Posterior cingulate gyrus (tissue), 11 donors: ENCODE measurements around the gene BICD1.
"Not testable (repeated sequence)": the region's sequence is repeated elsewhere in the genome, so short reads cannot be mapped to it uniquely, and the experiment has no call there.

Experiments used
- DNase-seq, 10 donors: peaks; one replicate each; pipeline versions ENCODE4 v3.0.0 to v3.0.0-alpha.2; 2020 to 2021; ENCODE audit warnings: mixed read lengths in 3 of 10
- intact Hi-C: fragments of 100-400 bp; cut with DNase I; formaldehyde crosslinking; loops from one replicate; pipeline ENCODE4 v1.15.1; 2023

Gene BICD1

GRCh38 chr12:32181498-32182175, 75.0 kb downstream of the BICD1 start:
- intact Hi-C loops: no loop called here
- no peak for DNase-seq

- intact Hi-C loops: no loop called here
These were observed 77.0 kb downstream of the BICD1 start for GRCh38 chr12:32183650-32184049.

DNA sequence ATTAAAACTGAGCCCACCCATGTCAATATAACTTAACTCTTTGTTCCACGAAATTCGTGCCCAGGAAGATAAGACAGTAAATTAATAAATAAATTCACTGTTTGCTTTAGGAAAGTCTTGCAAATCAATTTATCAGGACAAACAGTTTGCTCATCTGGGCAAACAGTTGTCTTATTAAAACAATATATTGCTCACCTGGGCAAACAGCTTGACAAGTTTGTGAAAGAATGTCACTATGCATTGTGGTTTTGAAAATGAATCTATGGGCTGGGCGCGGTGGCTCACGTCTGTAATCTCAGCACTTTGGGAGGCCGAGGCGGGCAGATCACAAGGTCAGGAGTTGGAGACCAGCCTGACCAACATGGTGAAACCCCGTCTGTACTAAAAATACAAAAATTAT, 80.5 kb downstream of the BICD1 start:
- DNase-seq, intact Hi-C loops: not testable (repeated sequence)

More at GRCh38 chr12:32183650-32184049, 77.0 kb downstream of the BICD1 start:
- DNase-seq: no peak

GRCh38 chr12:32191445-32191844, 84.8 kb downstream of the BICD1 start:
- intact Hi-C loops: no loop called here

DNA sequence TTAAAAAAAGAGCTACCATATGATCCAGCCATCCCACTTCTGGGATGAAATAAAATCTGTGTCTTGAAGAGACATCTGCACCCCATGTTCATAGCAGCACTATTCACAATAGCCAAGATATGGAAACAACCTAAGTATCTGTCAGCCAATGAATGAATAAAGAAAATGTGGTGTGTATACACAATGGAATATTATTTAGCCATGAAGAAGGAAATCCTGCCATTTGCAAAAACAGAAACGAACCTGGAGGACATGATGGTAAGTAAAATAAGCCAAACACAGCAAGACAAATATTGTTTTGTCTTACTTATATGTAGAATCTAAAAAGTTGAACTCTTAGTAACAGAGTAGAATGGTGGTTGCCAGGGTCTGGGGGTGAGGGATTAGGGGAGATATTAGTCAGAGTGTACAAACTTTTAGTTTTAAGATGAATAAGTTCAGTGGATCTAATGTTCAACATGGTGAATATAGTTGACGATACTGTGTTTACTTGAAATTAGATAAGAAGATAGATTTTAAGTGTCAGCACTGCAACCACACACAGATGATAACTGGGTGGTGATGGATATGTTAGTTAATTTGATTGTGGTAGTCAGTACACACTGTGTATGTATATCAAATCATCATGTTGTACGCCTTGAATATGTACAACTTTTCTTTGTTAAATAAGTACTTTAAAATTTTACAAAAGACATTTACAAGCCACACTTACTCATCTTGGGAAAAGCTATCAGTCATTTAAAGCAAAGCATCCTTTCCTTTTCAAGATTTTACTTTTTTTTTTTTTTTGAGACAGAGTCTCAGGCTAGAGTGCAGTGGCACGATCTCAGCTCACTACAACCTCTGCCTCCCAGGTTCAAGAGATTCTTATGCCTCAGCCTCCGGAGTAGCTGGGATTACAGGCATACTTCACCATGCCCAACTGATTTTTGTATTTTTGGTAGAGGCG, 89.9 kb downstream of the BICD1 start:
- intact Hi-C loops: no loop called here
- DNase-seq: no peak

More at GRCh38 chr12:32191445-32191844, 84.8 kb downstream of the BICD1 start:
- DNase-seq: no peak

GRCh38 chr12:32197421-32197820, 90.8 kb downstream of the BICD1 start:
- intact Hi-C loops: no loop called here
- DNase-seq: no peak

DNA sequence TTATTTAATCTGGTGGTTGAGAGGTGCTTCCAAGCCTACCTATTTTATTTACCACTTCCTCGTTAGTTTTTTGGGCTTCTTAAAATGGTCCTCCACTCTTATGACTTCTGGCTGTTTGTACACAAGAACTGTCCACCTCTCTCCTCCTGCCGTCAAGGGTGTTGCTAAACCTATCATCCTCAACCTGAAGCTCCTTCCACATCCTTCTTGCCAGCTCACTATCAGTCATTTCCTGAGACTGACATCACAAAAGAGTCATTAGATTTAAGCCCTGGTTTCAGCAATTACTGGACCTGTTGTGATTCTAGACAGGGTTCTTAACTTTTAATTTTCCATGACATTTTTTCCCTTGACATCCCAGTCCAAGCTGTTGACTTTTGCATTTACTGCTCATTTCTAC, 91.9 kb downstream of the BICD1 start:
- intact Hi-C loops: no loop called here
- DNase-seq: no peak

- DNase-seq: no peak
- intact Hi-C loops: no loop called here
These were observed 94.4 kb downstream of the BICD1 start for GRCh38 chr12:32201096-32201495.

- intact Hi-C loops: no loop called here
- DNase-seq: peak in 7 of 10 donors; percentile 24 to 87 (median 42)
These were observed 95.3 kb downstream of the BICD1 start for GRCh38 chr12:32201976-32202375.

DNA sequence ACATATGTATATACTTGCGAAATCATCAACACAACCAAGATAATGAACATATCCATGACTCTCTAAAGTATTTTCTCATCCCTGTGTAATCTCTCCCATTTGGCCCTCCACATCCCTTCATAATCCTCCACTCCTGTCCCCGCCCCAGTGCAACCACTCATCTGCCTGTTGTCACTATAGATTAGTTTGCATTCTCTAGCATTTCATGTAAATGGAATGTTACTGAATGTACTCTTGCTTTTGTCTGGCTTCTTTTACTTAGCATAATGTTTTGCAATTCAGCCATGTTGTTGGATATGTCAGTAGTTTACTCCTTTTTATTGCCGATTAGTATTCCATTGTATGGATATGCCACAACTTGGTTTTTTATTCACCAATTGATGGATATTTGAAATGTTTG, 99.1 kb downstream of the BICD1 start:
- intact Hi-C loops: no loop called here
- DNase-seq: no peak

- DNase-seq: no peak
- intact Hi-C loops: no loop called here
These were observed 101.7 kb downstream of the BICD1 start for GRCh38 chr12:32208355-32208754.

DNA sequence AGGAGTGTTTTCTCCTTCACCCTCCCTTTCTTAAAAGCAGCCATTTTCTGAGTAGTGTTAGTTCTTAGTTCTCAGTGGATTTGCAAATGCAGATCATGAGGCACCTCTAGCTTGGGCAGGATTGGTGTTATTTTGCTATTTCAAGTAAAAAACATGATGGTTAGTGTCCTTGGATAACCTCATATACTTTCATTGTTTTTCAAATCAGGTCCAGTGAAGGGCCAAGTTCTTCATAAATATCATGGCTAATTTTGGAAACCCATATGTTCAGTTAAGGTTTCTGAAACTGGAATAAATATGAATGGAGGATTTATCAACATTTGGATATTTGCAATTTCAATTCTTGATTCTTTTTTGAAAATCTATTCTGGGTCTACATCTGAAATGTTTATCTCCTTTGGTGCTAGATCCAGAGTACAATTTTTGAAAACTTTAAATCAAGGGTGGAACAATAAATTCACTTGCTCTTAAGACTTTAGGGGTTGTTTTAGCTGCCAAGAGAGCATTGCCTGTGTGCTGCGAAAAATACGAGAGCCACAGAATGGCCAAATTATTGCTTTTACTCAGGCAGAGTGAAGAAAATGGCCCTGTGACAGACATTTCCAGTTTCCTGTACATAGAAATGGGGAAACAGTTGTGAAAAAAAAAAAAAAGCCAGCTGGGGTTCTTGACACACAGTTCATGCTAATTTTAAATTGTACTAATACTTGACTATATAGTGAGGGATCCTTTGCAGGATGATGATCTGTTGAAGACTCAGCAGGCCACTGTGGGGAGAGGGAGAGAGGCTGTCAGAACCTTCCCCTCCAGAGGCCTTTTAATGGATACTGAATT, 104.6 kb downstream of the BICD1 start:
- DNase-seq: no peak
- intact Hi-C loops: no loop called here

DNA sequence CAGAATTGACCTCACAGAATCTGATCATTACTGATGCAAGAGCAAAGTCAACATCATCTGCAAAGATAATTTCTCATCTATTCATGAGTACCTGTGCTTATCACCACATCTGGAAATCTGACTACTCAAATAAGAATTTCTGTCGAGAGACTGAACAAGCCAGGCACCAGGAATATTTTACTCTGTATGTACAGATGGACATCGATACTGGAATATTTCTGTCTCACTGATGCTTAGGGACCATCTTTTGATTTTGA, 105.2 kb downstream of the BICD1 start:
- intact Hi-C loops: no loop called here
- no peak for DNase-seq

DNA sequence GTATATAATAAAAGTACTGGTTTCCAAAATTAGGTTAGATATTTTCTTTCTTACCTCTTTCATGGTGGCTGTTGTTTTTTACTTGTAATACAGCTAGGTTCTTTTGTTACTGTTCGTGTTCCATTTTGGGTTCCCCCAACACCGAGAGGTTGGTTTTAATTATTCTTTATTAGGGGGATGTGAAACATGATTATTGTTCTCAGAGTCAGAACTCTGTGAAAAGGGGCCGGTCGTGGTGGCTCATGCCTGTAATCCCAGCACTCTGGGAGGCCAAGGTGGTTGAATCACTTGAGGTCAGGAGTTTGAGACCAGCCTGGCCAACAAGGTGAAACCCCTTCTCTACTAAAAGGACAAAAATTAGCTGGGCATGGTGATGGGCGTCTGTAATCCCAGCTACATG, 108.1 kb downstream of the BICD1 start:
- DNase-seq: no peak

DNA sequence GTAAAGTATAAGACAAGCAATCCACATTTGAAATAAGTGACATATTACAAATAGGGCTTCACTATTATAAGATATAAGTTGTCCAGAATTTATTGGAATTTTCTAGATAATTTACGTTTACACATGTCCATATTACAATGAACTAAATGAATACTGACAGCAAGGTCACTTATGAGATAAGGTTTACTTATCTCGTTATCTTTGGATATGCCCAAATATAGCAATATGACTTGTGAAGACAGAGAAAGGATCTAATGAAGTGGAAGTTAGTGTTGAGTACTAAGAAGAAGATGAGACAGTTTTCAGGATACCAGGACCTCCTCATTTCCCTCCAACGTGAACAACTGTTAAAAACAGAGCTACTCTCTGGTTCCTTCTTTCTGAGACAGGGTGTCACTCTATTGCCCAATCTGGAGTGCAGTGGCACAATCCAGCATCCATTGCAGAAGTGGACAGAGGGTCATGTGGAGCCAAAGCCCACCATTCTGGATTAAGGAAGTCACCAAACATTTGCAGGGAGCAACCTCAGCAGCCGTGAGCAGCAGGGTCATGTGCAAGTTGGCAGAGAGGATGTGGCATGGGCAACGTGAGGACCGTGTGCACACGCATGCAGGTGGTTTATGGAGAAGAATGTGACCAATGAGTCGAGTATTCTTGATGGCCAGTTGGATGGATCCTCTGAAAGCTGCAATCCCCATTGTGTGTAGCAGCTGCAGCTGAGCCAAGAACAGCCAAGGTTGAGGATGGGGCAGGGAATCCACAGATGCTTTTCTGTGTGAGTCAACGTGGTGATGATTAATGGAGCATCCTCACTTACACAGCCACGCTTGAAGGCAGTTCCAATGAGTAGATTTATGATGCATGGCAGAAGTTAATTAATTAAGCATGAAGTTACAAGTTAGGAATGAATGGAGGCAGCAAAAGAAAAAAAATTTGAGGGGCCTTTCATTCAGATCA, 111.0 kb downstream of the BICD1 start:
- intact Hi-C loops: no loop called here
- DNase-seq: peak in 1 of 10 donors; percentile 8

More for the DNA sequence above, 108.1 kb downstream of the BICD1 start:
- intact Hi-C loops: no loop called here

GRCh38 chr12:32223941-32224340, 117.3 kb downstream of the BICD1 start:
- DNase-seq: no peak
- intact Hi-C loops: no loop called here

DNA sequence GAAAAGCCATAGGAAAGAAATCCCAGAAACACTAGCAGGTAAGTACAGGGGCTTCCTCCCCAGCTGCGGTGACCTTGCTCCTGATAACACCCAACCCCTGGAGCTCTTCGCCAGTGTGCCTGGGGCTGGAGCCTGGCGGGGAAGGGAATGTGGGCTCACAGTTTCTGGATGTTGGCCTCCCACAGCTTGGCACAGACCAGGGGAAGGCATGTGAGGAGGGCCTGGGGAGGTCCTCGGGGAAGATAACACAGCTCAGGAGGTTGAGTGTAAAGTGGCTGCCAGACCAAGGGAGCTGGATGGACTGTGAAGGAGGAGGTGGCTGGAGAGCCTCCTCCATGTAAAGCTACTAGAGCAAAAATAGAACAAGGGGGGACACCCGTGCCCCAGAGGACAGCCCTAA, 120.1 kb downstream of the BICD1 start:
- intact Hi-C loops: no loop called here

DNA sequence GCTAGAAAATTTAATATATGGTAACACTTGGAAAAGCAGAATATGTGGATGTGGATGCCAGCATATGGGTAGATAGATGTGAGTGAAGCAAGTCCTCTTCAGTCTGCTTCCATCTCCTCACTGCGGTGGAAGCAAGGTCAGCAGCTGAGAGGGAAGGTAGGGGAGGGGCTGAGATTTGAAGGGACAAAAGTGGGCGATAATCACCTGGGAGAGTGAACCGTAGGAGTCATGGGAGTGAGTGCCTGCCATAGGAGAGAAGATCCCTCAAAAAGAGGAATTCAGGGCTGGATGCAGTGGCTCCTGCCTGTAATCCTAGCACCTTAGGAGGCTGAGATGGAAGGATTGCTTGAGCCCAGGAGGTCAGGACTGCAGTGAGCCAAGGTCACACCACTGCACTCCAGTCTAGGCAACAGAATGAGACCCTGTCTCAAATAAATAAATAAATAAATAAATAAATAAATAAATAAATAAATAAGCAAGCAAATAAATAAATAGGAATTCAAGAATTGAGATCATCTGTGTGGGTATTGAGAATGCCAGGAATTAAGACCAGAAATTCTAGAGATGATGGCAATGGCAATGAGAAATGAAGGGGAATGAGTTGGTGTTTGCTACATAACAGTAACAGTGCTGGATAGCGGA, 123.4 kb downstream of the BICD1 start:
- no peak for DNase-seq
- intact Hi-C loops: no loop called here

More for the DNA sequence above, 120.1 kb downstream of the BICD1 start:
- no peak for DNase-seq

- no peak for DNase-seq
- intact Hi-C loops: no loop called here
These were observed 124.0 kb downstream of the BICD1 start for GRCh38 chr12:32230613-32230993.
